WTC11 (cell line): ENCODE results near the gene SPDYE16. TPM values are rescaled to one million over a fixed set of nuclear protein-coding genes. Genes with fewer than 3 reads are reported as not detected.
"Not testable (repeated sequence)": the region's sequence is repeated elsewhere in the genome, so short reads cannot be mapped to it uniquely, and the experiment has no call there.

ENCODE experiments used
- ATAC-seq: fragments of 200-7000 bp; cut with Tn5 transposase; 2 replicates; pipeline ENCODE4 v1.10.0; 2021; ENCODE audit warnings: mild to moderate bottlenecking, moderate library complexity
- CTCF ChIA-PET: fragments of 300-600 bp; sonication (Branson Sonifier 250); formaldehyde crosslinking; loops from one replicate; lab custom pipeline; 2021; ENCODE audit warnings: antibody characterized with exemption; lab: Charles Lee
- POLR2A ChIA-PET: fragments of 350-600 bp; sonication (Branson Sonifier 250); formaldehyde crosslinking; loops from one replicate; lab custom pipeline; 2021; ENCODE audit warnings: antibody characterized with exemption; lab: Charles Lee
- DNase-seq: peaks from one replicate; pipeline ENCODE4 v3.0.0; 2021; ENCODE audit warnings: low spot score
- H3K27ac Mint-ChIP-seq: 2 replicates; pipeline ENCODE4 v1.8.0; 2021; ENCODE audit warnings: mixed read lengths
- H3K27me3 Mint-ChIP-seq: 2 replicates; pipeline ENCODE4 v1.8.0; 2021; ENCODE audit warnings: low read depth, mild to moderate bottlenecking, moderate library complexity, mixed read lengths
- H3K36me3 Mint-ChIP-seq: 2 replicates; pipeline ENCODE4 v1.8.0; 2021; ENCODE audit warnings: mixed read lengths
- H3K4me1 Mint-ChIP-seq: 2 replicates; pipeline ENCODE4 v1.8.0; 2022; ENCODE audit warnings: mixed read lengths
- H3K4me3 Mint-ChIP-seq: 2 replicates; pipeline ENCODE4 v1.8.0; 2021; ENCODE audit warnings: mild to moderate bottlenecking, moderate library complexity, mixed read lengths
- H3K9me3 Mint-ChIP-seq: 2 replicates; pipeline ENCODE4 v1.8.0; 2021; ENCODE audit warnings: mixed read lengths
- total RNA-seq: library from RNA; stranded (reverse); gene quantifications from 3 replicates; pipeline ENCODE4 v1.2.3, GENCODE V29; 2021

SPDYE16 gene
- total RNA-seq, 1 experiment from 2014 or later: not detected

- ATAC-seq, H3K4me3 Mint-ChIP-seq, POLR2A ChIA-PET, DNase-seq, CTCF ChIA-PET, H3K4me1 Mint-ChIP-seq, H3K27me3 Mint-ChIP-seq, H3K9me3 Mint-ChIP-seq, H3K36me3 Mint-ChIP-seq, H3K27ac Mint-ChIP-seq: not testable (repeated sequence)
Observed at GRCh38 chr7:76492139-76492538, 51.0 kb downstream of the SPDYE16 start.

- POLR2A ChIA-PET, DNase-seq, H3K27me3 Mint-ChIP-seq, H3K27ac Mint-ChIP-seq, ATAC-seq, H3K4me3 Mint-ChIP-seq, H3K4me1 Mint-ChIP-seq, H3K9me3 Mint-ChIP-seq, H3K36me3 Mint-ChIP-seq, CTCF ChIA-PET: not testable (repeated sequence)
Observed at GRCh38 chr7:76487969-76488368, 55.1 kb downstream of the SPDYE16 start.

GRCh38 chr7:76486618-76487017 is 56.5 kb downstream of the SPDYE16 start:
- H3K27me3 Mint-ChIP-seq, POLR2A ChIA-PET, CTCF ChIA-PET, H3K4me3 Mint-ChIP-seq, ATAC-seq, H3K9me3 Mint-ChIP-seq, DNase-seq, H3K4me1 Mint-ChIP-seq: not testable (repeated sequence)
- peaks cover 16% of the 10 kb centered on the region for H3K36me3 Mint-ChIP-seq
- peak overlapping the region; percentile 45; the same call in 1 of the 2 replicates for H3K27ac Mint-ChIP-seq

GRCh38 chr7:76485822-76486610 is 57.1 kb downstream of the SPDYE16 start:
- H3K9me3 Mint-ChIP-seq, H3K27ac Mint-ChIP-seq, H3K27me3 Mint-ChIP-seq, H3K4me1 Mint-ChIP-seq, POLR2A ChIA-PET, H3K4me3 Mint-ChIP-seq, CTCF ChIA-PET: not testable (repeated sequence)
- DNase-seq: peak; percentile 65
- peaks cover 16% of the 10 kb centered on the region for H3K36me3 Mint-ChIP-seq
- peak; percentile 89 for ATAC-seq

GRCh38 chr7:76484456-76484855 is 58.6 kb downstream of the SPDYE16 start:
- H3K9me3 Mint-ChIP-seq, H3K27ac Mint-ChIP-seq, H3K4me3 Mint-ChIP-seq, POLR2A ChIA-PET, ATAC-seq, DNase-seq, CTCF ChIA-PET, H3K27me3 Mint-ChIP-seq, H3K4me1 Mint-ChIP-seq: not testable (repeated sequence)
- H3K36me3 Mint-ChIP-seq: peaks cover 16% of the 10 kb centered on the region

- ATAC-seq, H3K27me3 Mint-ChIP-seq, CTCF ChIA-PET, POLR2A ChIA-PET, H3K4me1 Mint-ChIP-seq, DNase-seq, H3K4me3 Mint-ChIP-seq, H3K9me3 Mint-ChIP-seq: not testable (repeated sequence)
- Mint-ChIP-seq H3K36me3 (peaks cover 16% of the 10 kb centered on the region), H3K27ac (peak overlapping the region; percentile 84; the same call in 1 of the 2 replicates)
Observed at GRCh38 chr7:76483081-76483480, 60.0 kb downstream of the SPDYE16 start.

GRCh38 chr7:76482660-76483059 is 60.4 kb downstream of the SPDYE16 start:
- DNase-seq, H3K27me3 Mint-ChIP-seq, H3K9me3 Mint-ChIP-seq, POLR2A ChIA-PET, ATAC-seq, CTCF ChIA-PET, H3K4me1 Mint-ChIP-seq, H3K4me3 Mint-ChIP-seq, H3K27ac Mint-ChIP-seq: not testable (repeated sequence)
- peaks cover 16% of the 10 kb centered on the region for H3K36me3 Mint-ChIP-seq

Other genes with a start within 250 kb of the SPDYE16 start
- gene HSPB1, start 240.6 kb downstream of the SPDYE16 start, total RNA-seq: 202 to 299 TPM (median 285 TPM) in 3 replicates
- 192 to 201 TPM (median 200 TPM) in 3 replicates for gene YWHAG, start 184.3 kb downstream of the SPDYE16 start, total RNA-seq
- 18.1 to 27.9 TPM (median 24.4 TPM) in 3 replicates for gene SSC4D, start 133.6 kb downstream of the SPDYE16 start, total RNA-seq
- gene ZP3, start 118.3 kb downstream of the SPDYE16 start, total RNA-seq: 1.8 to 9.3 TPM (median 3.3 TPM) in 3 replicates
- 60.9 to 79.2 TPM (median 62.1 TPM) in 3 replicates for gene DTX2, start 81.6 kb downstream of the SPDYE16 start, total RNA-seq
- 1.4 to 3.6 TPM (median 3.2 TPM) in 3 replicates for gene UPK3B, start 32.7 kb downstream of the SPDYE16 start, total RNA-seq
- 13.1 to 15.1 TPM (median 13.2 TPM) in 3 replicates for gene POMZP3, start 84.0 kb upstream of the SPDYE16 start, total RNA-seq